Dermis blood vessel endothelial cell (primary cell): ENCODE data around the gene SORCS3. TPM values are rescaled to one million over a fixed set of nuclear protein-coding genes. Genes with fewer than 3 reads are reported as not detected.

Source experiments
- DNase-seq: peaks from one replicate; pipeline ENCODE4 v3.0.0; 2010
- total RNA-seq: library from RNA; depleted of rRNA; stranded (reverse); fragments of >200 nt; gene quantifications from 2 replicates; pipeline ENCODE4 v1.2.3, GENCODE V29; 2014

SORCS3 gene
- total RNA-seq, 1 donor from 2014 or later = not detected

DNA sequence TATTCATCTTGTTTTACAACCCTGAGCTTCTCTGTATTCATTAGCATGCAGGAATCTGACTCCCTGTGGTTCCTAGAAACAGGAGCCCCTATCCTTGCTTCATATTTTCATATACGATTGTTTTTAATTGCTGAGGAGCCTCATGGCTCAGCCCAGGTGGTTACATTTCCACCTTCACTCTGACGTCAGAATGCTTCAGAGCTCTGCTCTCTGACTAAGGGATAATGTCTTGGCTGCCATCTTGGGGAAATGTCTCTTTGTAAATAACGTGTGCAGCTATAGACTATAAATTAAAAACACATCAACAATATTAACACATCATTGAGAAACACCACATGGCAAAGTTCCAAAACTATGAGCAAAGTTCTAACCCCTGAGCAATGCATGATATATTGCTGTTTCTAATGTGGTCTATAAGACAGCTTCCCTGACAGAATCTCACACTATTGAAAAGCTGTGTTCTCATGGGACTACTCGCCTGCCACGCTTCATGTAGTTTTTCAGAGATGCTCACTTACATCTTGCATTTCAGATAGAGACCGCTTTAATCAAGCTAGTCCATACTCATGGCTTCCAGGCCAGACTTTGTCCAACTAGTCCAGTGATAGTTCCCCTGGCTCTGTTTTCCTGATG is 227.0 kb downstream of the SORCS3 start:
- no peak for DNase-seq

GRCh38 chr10:104872691-104873090 is 231.6 kb downstream of the SORCS3 start:
- no peak for DNase-seq

DNA sequence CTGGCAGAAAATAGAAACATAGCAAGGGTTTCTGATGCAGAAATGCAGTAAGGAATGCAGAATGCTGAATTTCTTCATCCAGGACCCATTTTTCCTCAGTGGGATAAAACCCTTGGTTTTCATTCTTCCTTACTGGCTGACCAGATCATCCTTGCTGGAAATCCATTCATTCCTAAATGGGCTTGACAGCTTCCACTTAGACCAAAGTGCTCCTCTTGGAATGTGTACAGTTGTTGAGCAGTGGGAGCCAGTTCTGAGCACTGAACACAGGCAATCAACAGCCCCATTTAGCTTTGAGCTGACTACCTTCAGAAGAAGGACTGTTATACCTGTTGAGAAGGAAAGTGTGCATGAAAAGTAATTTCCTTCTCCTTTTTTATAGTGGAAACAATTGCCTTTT is 232.1 kb downstream of the SORCS3 start:
- no peak for DNase-seq

DNA sequence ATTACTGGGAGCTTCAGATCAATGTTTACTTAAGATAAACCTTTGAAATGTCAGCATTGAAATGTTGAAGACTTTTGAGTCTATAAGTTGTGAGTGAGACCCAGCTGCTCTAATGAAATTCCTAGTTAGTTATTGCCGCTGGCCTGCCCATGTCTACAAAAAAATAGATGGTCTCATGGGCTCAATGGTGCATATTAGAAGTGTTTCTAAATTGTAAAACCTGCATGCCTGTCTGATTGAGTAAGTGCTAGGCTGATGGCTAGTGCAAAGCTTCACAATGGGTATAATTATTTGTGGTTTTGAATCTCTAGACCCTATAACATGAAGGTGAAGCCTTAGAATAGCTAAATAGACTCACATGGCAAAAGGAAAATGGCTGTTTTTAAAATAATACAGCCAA is 234.5 kb downstream of the SORCS3 start:
- no peak for DNase-seq

- DNase-seq = no peak
Observed at GRCh38 chr10:104880624-104881398, 239.7 kb downstream of the SORCS3 start.

DNA sequence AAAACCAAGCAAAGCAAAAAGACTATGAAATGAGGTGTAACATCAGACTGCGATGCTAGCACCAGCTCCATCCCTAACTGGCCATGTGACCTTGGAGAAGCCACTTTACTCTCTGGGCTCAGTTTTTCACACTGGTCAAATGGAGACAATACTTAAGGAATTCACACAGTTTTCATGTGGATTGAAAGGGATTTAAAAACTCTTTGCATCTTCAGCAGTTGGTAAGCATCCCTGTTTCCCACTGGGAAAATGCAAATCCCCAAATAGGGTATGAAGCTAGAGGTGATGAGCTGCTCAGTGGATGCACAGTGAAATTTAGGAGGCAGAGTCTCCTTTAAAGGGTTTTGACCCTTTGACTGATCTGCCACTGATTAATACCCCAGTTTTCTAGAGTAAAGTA is 240.7 kb downstream of the SORCS3 start:
- no peak for DNase-seq

DNA sequence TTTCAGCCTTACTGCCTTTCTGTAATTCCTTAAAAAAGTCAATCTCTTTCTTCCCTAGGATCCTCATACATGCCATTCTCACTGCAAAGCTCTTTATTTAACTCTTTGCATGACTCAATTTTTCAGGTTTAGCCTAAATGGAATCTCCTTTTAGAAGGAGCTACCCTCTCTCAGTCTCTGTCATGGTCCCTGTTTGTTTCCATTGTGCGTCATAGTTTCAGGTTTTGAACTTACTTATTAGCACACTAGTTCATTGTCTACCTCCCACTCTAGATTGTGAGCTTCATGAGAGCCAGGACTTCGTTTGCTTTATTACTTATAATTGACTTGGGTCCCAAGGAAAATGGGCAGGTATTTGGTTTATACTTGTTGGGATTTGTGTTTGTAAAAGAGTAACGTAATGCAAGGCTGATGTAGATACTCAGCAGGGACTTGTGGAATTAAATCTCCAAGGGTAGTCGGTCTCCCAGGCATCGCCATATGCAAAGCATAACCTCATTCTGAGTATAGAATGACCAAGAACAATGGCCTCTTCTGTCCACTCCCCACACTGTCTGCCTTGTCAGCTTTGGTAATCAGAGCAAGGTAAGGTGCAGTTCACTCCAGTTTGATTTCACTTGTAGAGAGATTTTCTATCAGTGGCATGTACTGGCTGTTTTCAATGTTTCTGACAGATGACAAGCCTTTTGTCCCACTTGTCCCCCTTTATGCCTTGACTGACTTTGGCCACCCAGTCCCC is 252.0 kb downstream of the SORCS3 start:
- no peak for DNase-seq

GRCh38 chr10:104893701-104894100 is 252.6 kb downstream of the SORCS3 start:
- DNase-seq = no peak

DNA sequence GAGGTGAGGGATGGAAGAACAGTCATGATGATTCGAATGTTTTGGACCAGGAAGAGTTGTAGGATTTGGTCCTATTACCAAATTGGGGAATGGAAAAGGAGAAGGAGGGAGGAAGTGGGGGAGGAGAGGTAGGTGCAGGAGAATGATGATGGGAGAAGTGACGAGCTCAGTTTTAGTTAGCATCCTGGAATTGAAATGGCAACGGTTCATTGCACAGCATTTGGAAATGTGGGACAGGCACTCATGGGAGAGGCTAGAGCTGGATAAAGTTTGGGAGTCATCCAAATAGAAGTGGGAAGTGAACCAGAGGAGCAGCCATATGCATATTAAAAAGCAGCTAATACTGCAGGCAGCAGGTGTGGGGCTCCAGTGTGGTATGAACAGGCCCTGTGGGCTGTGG is 253.6 kb downstream of the SORCS3 start:
- no peak for DNase-seq

GRCh38 chr10:104895541-104895940 is 254.5 kb downstream of the SORCS3 start:
- no peak for DNase-seq

GRCh38 chr10:104895981-104896380 is 254.9 kb downstream of the SORCS3 start:
- DNase-seq = no peak

GRCh38 chr10:104897696-104898095 is 256.6 kb downstream of the SORCS3 start:
- DNase-seq = no peak

- no peak for DNase-seq
Observed at GRCh38 chr10:104899779-104900178, 258.7 kb downstream of the SORCS3 start.

DNA sequence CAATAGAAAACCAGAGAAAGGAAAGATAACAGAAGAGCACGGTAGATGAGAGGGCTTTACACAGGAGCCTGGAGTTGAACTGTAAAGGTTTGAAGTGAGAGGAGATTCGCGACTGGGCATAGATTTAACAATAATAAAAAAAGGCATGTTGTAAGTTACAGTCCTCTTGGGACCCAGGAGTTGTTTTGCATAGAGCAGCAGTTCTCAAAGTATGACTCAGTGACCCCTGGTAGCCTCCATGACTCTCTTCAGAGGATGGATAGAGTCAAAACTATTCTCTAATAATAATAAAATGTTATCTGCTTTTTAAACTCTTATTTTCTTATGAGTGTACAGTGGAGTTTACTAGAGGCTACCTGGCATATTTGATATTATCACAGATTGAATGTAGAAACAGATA is 262.3 kb downstream of the SORCS3 start:
- no peak for DNase-seq

- DNase-seq = no peak
Observed at GRCh38 chr10:104904753-104905323, 263.7 kb downstream of the SORCS3 start.

GRCh38 chr10:104906112-104906511 is 265.0 kb downstream of the SORCS3 start:
- DNase-seq = no peak

DNA sequence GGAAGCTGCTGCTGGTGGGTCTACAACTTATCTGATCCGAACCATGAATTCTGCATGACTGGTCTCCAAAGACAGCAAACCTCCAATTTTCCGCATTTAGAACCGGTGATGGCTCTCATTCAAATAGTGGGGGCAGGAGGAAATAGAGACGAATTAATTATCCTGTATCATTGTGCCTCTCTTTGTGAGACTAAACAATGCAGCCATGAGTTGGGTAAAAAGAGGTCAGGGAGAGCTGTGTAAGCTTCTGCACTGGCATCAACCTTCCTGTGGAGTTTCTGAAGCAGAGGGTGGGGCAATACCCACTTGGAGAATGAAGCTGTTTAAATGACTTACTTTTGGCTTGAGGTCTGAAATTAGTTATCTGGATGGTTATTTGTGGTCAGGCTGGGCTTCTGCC is 266.4 kb downstream of the SORCS3 start:
- no peak for DNase-seq

DNA sequence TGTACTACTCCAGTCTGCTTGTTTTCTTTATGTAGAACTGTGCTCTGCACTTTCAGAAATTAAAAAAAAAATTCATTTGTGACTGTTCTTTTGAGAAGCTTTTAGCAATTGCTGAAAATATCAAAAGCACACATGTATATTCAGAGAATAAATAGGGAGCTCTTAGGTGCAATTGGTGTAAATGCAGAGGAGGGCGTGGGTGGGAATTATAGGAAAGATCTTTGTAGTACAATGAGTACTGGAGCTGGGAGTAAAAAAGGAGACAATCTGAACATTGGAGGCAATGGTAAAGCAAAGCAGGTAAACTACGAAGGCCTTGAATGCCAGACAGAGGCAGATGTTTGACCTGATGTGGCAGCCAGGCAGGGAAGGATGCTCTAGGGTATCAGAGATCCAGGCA is 267.5 kb downstream of the SORCS3 start:
- no peak for DNase-seq

DNA sequence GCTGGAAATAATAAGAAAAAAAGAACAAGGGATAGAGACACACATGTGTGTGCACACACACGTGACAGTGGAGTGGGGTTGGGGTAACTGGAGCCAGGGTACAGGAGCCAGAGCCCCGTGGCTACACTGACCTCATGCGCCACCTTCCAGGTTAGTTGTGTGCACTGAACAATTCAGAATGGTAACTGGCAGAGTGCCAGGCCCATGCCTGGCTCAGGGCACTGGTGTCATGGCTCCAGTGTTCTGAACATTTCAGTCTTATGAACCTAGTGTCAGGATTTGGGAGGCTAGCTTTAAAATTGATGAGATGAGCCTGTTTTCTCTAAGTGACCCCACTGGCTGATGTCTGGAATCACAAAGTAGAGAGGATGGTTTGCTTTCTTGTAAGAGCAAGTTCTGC is 269.6 kb downstream of the SORCS3 start:
- no peak for DNase-seq

DNA sequence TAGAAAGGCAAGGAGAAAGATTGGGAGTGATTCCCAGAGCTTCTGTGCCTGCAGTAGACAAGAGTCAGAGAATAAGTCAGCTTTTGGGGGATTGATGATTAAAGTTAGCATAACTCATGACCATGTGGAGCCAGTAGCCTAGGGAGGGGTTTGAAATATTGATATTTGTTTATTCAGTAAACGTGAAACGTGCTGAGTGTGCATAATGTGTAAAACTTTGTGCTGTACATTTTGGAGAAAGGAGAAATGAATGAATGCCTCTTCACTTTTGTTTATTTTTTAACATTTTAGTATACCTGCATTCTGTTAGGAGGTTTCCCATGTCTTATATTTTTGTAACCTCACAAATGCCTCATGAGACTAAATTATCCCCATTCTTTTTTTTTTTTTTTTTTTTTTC is 272.3 kb downstream of the SORCS3 start:
- DNase-seq = no peak

DNA sequence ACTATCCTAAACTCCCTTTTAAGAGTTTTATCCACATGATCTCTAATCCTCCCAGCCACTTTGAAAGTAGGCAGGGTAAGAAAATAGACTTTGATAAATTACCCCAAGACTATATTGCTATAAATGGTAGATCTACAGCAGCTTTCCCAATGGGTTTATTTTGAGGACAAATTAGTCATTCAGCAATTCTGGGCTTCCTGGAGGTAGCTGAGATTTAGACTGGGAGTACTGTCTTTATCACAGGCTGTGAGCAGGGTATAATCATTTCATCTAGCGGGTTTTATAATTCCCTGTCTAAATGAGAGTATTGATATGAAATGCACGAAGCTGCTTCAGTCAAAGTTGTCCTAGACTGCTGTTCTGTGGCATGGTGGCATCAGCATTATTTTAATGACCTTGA is 279.4 kb downstream of the SORCS3 start:
- no peak for DNase-seq

GRCh38 chr10:104921763-104922162 is 280.7 kb downstream of the SORCS3 start:
- DNase-seq = no peak

DNA sequence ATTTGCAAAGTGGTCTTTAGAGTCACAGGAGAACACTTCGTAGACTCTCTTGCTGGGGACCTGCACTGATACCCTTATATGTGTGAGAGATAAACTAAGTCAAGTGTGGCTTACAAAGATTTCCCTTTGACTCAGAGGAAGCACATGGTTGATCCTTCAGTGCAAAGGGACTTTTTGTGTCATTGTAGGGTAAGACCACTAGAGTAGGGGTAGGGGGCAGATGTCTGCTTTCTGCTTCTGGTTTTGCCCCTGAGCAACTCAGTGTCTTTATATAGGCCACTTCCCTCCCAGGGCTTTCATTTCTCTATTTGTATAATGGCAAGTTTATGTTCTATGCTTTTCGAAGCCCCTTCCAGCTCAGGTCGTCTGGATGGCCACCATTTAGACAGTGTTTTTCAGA is 281.7 kb downstream of the SORCS3 start:
- no peak for DNase-seq

GRCh38 chr10:104923501-104923900 is 282.4 kb downstream of the SORCS3 start:
- no peak for DNase-seq
